Astrocyte (in vitro differentiated cells and primary cell): ENCODE data around the gene LMAN1L. TPM values are rescaled to one million over a fixed set of nuclear protein-coding genes. Genes with fewer than 3 reads are reported as not detected.

Experiments
- DNase-seq: peaks from one replicate; pipeline ENCODE4 v3.0.0-alpha.2; 2010; ENCODE audit warnings: low read depth
- FAIRE-seq: peaks from 2 replicates; lab custom pipeline; 2011; peaks lifted over from hg19 to GRCh38; lab: Jason Lieb, UNC
- H2AFZ ChIP-seq: 2 replicates; pipeline ENCODE4 v1.6.0; 2012; ENCODE audit warnings: low read depth, low read length, inconsistent platforms
- H3K27ac ChIP-seq: 2 replicates; pipeline ENCODE4 v1.5.1; 2011; ENCODE audit warnings: low read depth, low read length, inconsistent platforms
- H3K27me3 ChIP-seq: 2 replicates; pipeline ENCODE4 v1.6.0; 2011; ENCODE audit warnings: low read length, inconsistent platforms; ENCODE audit not compliant: insufficient read depth
- H3K36me3 ChIP-seq: 2 replicates; pipeline ENCODE4 v1.5.1; 2011; ENCODE audit warnings: low read length, inconsistent platforms; ENCODE audit not compliant: insufficient read depth
- H3K4me1 ChIP-seq: 2 replicates; pipeline ENCODE4 v1.5.1; 2011; ENCODE audit warnings: low read length, inconsistent platforms; ENCODE audit not compliant: insufficient read depth
- H3K4me2 ChIP-seq: 2 replicates; pipeline ENCODE4 v1.6.0; 2012; ENCODE audit warnings: low read length, inconsistent platforms
- H3K4me3 ChIP-seq: 2 replicates; pipeline ENCODE4 v1.5.1; 2011; ENCODE audit warnings: low read depth, mild to moderate bottlenecking, low read length, inconsistent platforms; ENCODE audit not compliant: insufficient read depth
- H3K79me2 ChIP-seq: 2 replicates; pipeline ENCODE4 v1.6.0; 2012; ENCODE audit warnings: mild to moderate bottlenecking, low read length, inconsistent platforms; ENCODE audit not compliant: insufficient read depth
- H3K9ac ChIP-seq: 2 replicates; pipeline ENCODE4 v1.6.0; 2012; ENCODE audit warnings: mild to moderate bottlenecking, low read length, inconsistent platforms
- H3K9me3 ChIP-seq: 2 replicates; pipeline ENCODE4 v1.5.1; 2012; ENCODE audit warnings: low read depth, mild to moderate bottlenecking, low read length, inconsistent platforms; ENCODE audit not compliant: insufficient read depth
- H4K20me1 ChIP-seq: 2 replicates; pipeline ENCODE4 v1.6.0; 2012; ENCODE audit warnings: low read length, inconsistent platforms; ENCODE audit not compliant: insufficient read depth
- H3K27ac Mint-ChIP-seq: one replicate; pipeline ENCODE4 v1.8.0; 2021; ENCODE audit warnings: mild to moderate bottlenecking, mixed read lengths; ENCODE audit not compliant: unreplicated experiment
- H3K27me3 Mint-ChIP-seq: one replicate; pipeline ENCODE4 v1.8.0; 2021; ENCODE audit warnings: low read depth, mixed read lengths; ENCODE audit not compliant: unreplicated experiment
- H3K36me3 Mint-ChIP-seq: one replicate; pipeline ENCODE4 v1.8.0; 2021; ENCODE audit warnings: low read depth, mixed read lengths; ENCODE audit not compliant: unreplicated experiment
- H3K4me1 Mint-ChIP-seq: one replicate; pipeline ENCODE4 v1.8.0; 2021; ENCODE audit warnings: low read depth, mixed read lengths; ENCODE audit not compliant: unreplicated experiment
- H3K4me3 Mint-ChIP-seq: one replicate; pipeline ENCODE4 v1.8.0; 2021; ENCODE audit warnings: mild to moderate bottlenecking, moderate library complexity, mixed read lengths; ENCODE audit not compliant: unreplicated experiment
- H3K9me3 Mint-ChIP-seq: one replicate; pipeline ENCODE4 v1.8.0; 2021; ENCODE audit warnings: mild to moderate bottlenecking, mixed read lengths; ENCODE audit not compliant: unreplicated experiment
- CTCF ChIP-seq: IDR thresholded peaks from 2 replicates; pipeline ENCODE4 v1.5.1; 2011; ENCODE audit warnings: low read depth, mild to moderate bottlenecking, inconsistent platforms, low read length, moderate library complexity; ENCODE audit not compliant: insufficient read depth
- EZH2 ChIP-seq: IDR thresholded peaks from 2 replicates; pipeline ENCODE4 v1.6.1; 2012; ENCODE audit warnings: mild to moderate bottlenecking, low read length, inconsistent platforms; ENCODE audit not compliant: insufficient read depth
- total RNA-seq: library from RNA; stranded (reverse); gene quantifications from 2 replicates; pipeline ENCODE4 v1.2.1, GENCODE V29; 2021

The LMAN1L gene
- total RNA-seq, 1 donor from 2014 or later: 0.32 TPM

GRCh38 chr15:74794970-74795349 is 17.7 kb upstream of the LMAN1L start:
- no peak for TF ChIP-seq EZH2
- DNase-seq: no peak
- Mint-ChIP-seq H3K4me3 (no peak overlapping the region), H3K36me3 (no peaks in the 10 kb centered on the region), H3K27me3 (no peaks in the 10 kb centered on the region), H3K27ac (no peak overlapping the region), H3K4me1 (peaks cover 27% of the 10 kb centered on the region), H3K9me3 (no peaks in the 10 kb centered on the region)
- Histone ChIP-seq H3K9me3 (no peaks in the 10 kb centered on the region), H3K27ac (no peak overlapping the region), H3K4me2 (no peak overlapping the region), H4K20me1 (peaks cover 91% of the 10 kb centered on the region), H3K4me1 (peaks cover 34% of the 10 kb centered on the region), H3K4me3 (no peak overlapping the region), H2AFZ (no peak overlapping the region), H3K27me3 (no peaks in the 10 kb centered on the region), H3K9ac (no peak overlapping the region), H3K36me3 (peaks cover 5% of the 10 kb centered on the region), H3K79me2 (peaks cover 85% of the 10 kb centered on the region)
- no peak for FAIRE-seq

- Histone ChIP-seq H3K36me3 (peaks cover 6% of the 10 kb centered on the region), H3K4me3 (no peak overlapping the region), H3K79me2 (peaks cover 78% of the 10 kb centered on the region), H4K20me1 (peaks cover 90% of the 10 kb centered on the region), H3K27ac (no peak overlapping the region), H3K4me1 (peaks cover 24% of the 10 kb centered on the region), H3K27me3 (no peaks in the 10 kb centered on the region), H3K9me3 (no peaks in the 10 kb centered on the region), H3K4me2 (no peak overlapping the region), H3K9ac (no peak overlapping the region), H2AFZ (no peak overlapping the region)
- TF ChIP-seq CTCF: no peak
- no peak for TF ChIP-seq EZH2
- FAIRE-seq (no peak), DNase-seq (no peak)
- no peaks in the 10 kb centered on the region for H3K9me3 Mint-ChIP-seq
- H3K36me3 Mint-ChIP-seq: peaks cover 2% of the 10 kb centered on the region
- H3K4me3 Mint-ChIP-seq: no peak overlapping the region
- peaks cover 19% of the 10 kb centered on the region for H3K4me1 Mint-ChIP-seq
- H3K27ac Mint-ChIP-seq: no peak overlapping the region
- H3K27me3 Mint-ChIP-seq: no peaks in the 10 kb centered on the region
Observed at GRCh38 chr15:74795966-74796625, 16.5 kb upstream of the LMAN1L start.

GRCh38 chr15:74798388-74799254 is 14.0 kb upstream of the LMAN1L start:
- H3K4me3 ChIP-seq: no peak overlapping the region
- H3K4me2 ChIP-seq: no peak overlapping the region

More at GRCh38 chr15:74798388-74799254, 14.0 kb upstream of the LMAN1L start:
- H3K36me3 ChIP-seq: peaks cover 6% of the 10 kb centered on the region
- no peaks in the 10 kb centered on the region for H3K9me3 ChIP-seq
- Mint-ChIP-seq H3K4me3 (peak overlapping the region; percentile 50), H3K27me3 (no peaks in the 10 kb centered on the region), H3K4me1 (peaks cover 6% of the 10 kb centered on the region), H3K36me3 (peaks cover 2% of the 10 kb centered on the region), H3K27ac (no peak overlapping the region), H3K9me3 (no peaks in the 10 kb centered on the region)
- DNase-seq: no peak
- no peak overlapping the region for H3K27ac ChIP-seq
- peaks cover 68% of the 10 kb centered on the region for H4K20me1 ChIP-seq
- H3K9ac ChIP-seq: no peak overlapping the region
- H3K27me3 ChIP-seq: no peaks in the 10 kb centered on the region
- TF ChIP-seq CTCF (no peak), EZH2 (no peak)
- no peaks in the 10 kb centered on the region for H3K4me1 ChIP-seq
- peaks cover 53% of the 10 kb centered on the region for H3K79me2 ChIP-seq
- no peak for FAIRE-seq
- H2AFZ ChIP-seq: no peak overlapping the region
